Loucy (cell line): ENCODE results near the gene TNNI2.

Experiments used
- H2AFZ ChIP-seq: fragments of 200-600 bp; sonication (generic); 2 replicates; pipeline ENCODE4 v1.6.0; 2016; ENCODE audit warnings: antibody characterized with exemption, mild to moderate bottlenecking, low read length, moderate library complexity
- H3F3A ChIP-seq: fragments of 200-600 bp; 2 replicates; pipeline ENCODE4 v1.6.0; 2016; ENCODE audit warnings: antibody characterized with exemption, low read depth, mild to moderate bottlenecking
- H3K27me3 ChIP-seq: fragments of 200-600 bp; sonication (generic); 2 replicates; pipeline ENCODE4 v1.6.1; 2014; ENCODE audit warnings: low read length, mild to moderate bottlenecking; ENCODE audit not compliant: insufficient read depth, poor library complexity, severe bottlenecking
- H3K36me3 ChIP-seq: fragments of 200-600 bp; sonication (generic); 2 replicates; pipeline ENCODE4 v1.6.1; 2016; ENCODE audit warnings: low read length; ENCODE audit not compliant: insufficient read depth
- H3K4me1 ChIP-seq: fragments of 200-600 bp; sonication (generic); 2 replicates; pipeline ENCODE4 v1.5.1; 2014; ENCODE audit warnings: low read length, mild to moderate bottlenecking; ENCODE audit not compliant: insufficient read depth, poor library complexity, severe bottlenecking
- H3K4me2 ChIP-seq: fragments of 200-600 bp; sonication (generic); 2 replicates; pipeline ENCODE4 v1.6.0; 2014; ENCODE audit warnings: antibody characterized with exemption, low read length, low read depth, mild to moderate bottlenecking; ENCODE audit not compliant: poor library complexity, severe bottlenecking
- H3K4me3 ChIP-seq: fragments of 200-600 bp; sonication (generic); 2 replicates; pipeline ENCODE4 v1.5.1; 2014; ENCODE audit warnings: low read length, mild to moderate bottlenecking, mixed read lengths; ENCODE audit not compliant: poor library complexity, severe bottlenecking
- H3K79me2 ChIP-seq: fragments of 200-600 bp; sonication (generic); 2 replicates; pipeline ENCODE4 v1.6.1; 2014; ENCODE audit warnings: low read length; ENCODE audit not compliant: insufficient read depth
- H3K9ac ChIP-seq: fragments of 200-600 bp; sonication (generic); 2 replicates; pipeline ENCODE4 v1.6.0; 2014; ENCODE audit warnings: mild to moderate bottlenecking, low read depth, low read length, moderate library complexity; ENCODE audit not compliant: poor library complexity, severe bottlenecking
- H3K9me2 ChIP-seq: fragments of 200-600 bp; sonication (generic); replicated peaks from 2 replicates; pipeline ENCODE4 v1.6.1; 2016; ENCODE audit warnings: low read depth, low read length, mixed read lengths
- H3K9me3 ChIP-seq: fragments of 200-600 bp; sonication (generic); 2 replicates; pipeline ENCODE4 v1.6.1; 2014; ENCODE audit warnings: mild to moderate bottlenecking, antibody characterized with exemption, low read length, low read depth; ENCODE audit not compliant: insufficient read depth
- H4K20me1 ChIP-seq: fragments of 200-600 bp; sonication (generic); 2 replicates; pipeline ENCODE4 v1.6.0; 2014; ENCODE audit warnings: antibody characterized with exemption, low read length, mild to moderate bottlenecking; ENCODE audit not compliant: insufficient read depth, poor library complexity, severe bottlenecking
- EZH2phosphoT487 ChIP-seq: fragments of 200-600 bp; IDR thresholded peaks from 2 replicates; pipeline ENCODE4 v1.6.1; 2018; ENCODE audit warnings: antibody characterized with exemption, mild to moderate bottlenecking, moderate library complexity, borderline replicate concordance
- TF ChIP-seq, protein P1 (sequence below): fragments of 200-600 bp; sonication (generic); conservative IDR thresholded peaks from 2 replicates; pipeline ENCODE4 v1.5.1; 2014; ENCODE audit warnings: mild to moderate bottlenecking, antibody characterized with exemption, low read length

The TNNI2 gene

DNA sequence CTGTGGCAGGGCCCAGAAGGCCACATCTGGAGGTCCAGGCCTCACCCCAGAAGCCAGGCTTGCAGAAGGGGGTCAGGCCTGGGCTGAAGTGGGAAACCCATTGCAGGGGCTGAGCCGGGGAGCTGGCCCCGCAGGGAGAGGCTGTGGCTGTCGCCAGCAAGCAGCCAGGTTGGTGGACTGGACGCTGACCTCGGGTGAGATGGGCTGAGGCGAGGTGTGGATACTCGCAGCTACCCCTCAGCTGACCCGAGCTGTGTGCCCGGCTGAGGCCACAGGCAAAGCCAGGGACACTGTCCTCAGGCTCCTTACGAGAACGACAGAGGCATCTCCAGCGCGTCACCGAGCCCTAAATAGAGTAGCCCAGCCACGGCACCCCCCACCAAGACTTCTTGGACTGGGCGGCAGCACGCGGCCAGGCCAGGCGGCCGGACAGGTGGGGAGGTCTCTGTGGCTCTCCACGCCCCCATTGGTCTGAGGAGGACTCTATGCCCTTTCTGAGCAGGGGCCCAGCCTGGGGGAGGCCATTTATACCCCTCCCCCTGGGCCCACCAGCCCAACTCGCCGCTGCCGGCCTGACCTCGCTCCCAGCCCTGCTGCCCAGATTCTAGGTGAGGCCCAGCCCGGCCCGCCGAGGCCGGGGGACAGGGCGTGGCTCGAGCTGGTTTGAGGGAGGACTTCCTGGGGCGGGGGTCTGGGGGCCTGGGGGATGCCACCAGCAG, at the start of gene TNNI2:
TSS of gene TNNI2 (plus strand) at position 556 of the 719 bp plus-strand sequence. CDS start 716 bp downstream, outside the sequence.
- H3K9me2 ChIP-seq: no peaks in the 10 kb centered on the region
- peak within 1 kb of the TSS; percentile 59 for H3K9ac ChIP-seq
- peak within 1 kb of the TSS; percentile 64; the same call in 1 of the 2 replicates for H2AFZ ChIP-seq
- peak within 1 kb of the TSS; percentile 31 for H3K4me3 ChIP-seq
- H3K4me2 ChIP-seq: peak within 1 kb of the TSS; percentile 54
- no peaks in the 10 kb centered on the region for H3F3A ChIP-seq
- H3K27me3 ChIP-seq: no peaks in the 10 kb centered on the region
- TF ChIP-seq, protein P1, sequence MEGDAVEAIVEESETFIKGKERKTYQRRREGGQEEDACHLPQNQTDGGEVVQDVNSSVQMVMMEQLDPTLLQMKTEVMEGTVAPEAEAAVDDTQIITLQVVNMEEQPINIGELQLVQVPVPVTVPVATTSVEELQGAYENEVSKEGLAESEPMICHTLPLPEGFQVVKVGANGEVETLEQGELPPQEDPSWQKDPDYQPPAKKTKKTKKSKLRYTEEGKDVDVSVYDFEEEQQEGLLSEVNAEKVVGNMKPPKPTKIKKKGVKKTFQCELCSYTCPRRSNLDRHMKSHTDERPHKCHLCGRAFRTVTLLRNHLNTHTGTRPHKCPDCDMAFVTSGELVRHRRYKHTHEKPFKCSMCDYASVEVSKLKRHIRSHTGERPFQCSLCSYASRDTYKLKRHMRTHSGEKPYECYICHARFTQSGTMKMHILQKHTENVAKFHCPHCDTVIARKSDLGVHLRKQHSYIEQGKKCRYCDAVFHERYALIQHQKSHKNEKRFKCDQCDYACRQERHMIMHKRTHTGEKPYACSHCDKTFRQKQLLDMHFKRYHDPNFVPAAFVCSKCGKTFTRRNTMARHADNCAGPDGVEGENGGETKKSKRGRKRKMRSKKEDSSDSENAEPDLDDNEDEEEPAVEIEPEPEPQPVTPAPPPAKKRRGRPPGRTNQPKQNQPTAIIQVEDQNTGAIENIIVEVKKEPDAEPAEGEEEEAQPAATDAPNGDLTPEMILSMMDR: no peak
- no peak for TF ChIP-seq EZH2phosphoT487
- H3K9me3 ChIP-seq: no peaks in the 10 kb centered on the region
- no peaks in the 10 kb centered on the region for H4K20me1 ChIP-seq
- no peaks in the 10 kb centered on the region for H3K79me2 ChIP-seq
- no peaks in the 10 kb centered on the region for H3K36me3 ChIP-seq
- H3K4me1 ChIP-seq: peaks cover 17% of the 10 kb centered on the region

DNA sequence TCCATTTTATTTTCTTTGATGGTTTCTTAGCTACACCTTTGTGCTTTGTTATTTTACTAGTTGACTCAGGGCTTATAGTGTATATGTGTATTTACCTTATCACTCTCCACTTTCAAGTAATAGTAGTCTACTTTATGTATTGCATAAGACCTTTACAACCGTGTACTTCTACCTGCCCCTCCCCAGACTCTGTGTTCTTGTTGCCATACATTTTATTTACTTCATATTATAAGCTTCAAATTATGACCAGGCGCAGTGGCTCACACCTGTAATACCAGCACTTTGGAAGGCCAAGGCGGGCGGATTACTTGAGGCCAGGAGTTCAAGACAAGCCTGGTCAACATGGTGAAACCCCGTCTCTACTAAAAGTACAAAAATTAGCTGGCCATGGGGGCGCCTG, 46.9 kb upstream of the TNNI2 start:
- Histone ChIP-seq H4K20me1 (no peaks in the 10 kb centered on the region), H2AFZ (no peak overlapping the region), H3K27me3 (no peaks in the 10 kb centered on the region), H3K9me3 (no peaks in the 10 kb centered on the region), H3K4me3 (no peak overlapping the region), H3K4me1 (peaks cover 19% of the 10 kb centered on the region), H3K9ac (peak overlapping the region; percentile 23), H3K4me2 (peak overlapping the region; percentile 72), H3K79me2 (no peaks in the 10 kb centered on the region), H3K9me2 (no peaks in the 10 kb centered on the region), H3F3A (no peaks in the 10 kb centered on the region), H3K36me3 (no peaks in the 10 kb centered on the region)
- no peak for TF ChIP-seq EZH2phosphoT487
- TF ChIP-seq, protein P1: no peak

DNA sequence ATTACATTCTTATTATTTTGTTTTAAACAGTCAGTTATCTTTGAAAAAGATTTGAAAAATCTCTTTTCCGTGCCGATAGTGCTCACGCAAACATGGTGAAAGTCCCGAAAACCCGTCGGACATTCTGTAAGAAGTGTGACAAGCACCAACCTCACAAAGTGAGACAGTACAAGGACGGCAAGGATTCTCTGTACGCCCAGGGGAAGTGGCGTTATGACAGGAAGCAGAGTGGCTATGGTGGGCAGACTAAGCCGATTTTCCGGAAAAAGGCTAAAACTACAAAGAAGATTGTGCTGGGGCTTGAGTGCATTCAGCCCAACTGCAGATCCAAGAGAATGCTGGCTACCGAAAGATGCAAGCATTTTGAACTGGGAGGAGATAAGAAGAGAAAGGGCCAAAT, 46.3 kb upstream of the TNNI2 start:
- no peaks in the 10 kb centered on the region for H3F3A ChIP-seq
- H3K36me3 ChIP-seq: no peaks in the 10 kb centered on the region
- H3K79me2 ChIP-seq: no peaks in the 10 kb centered on the region
- peaks cover 19% of the 10 kb centered on the region for H3K4me1 ChIP-seq
- H3K27me3 ChIP-seq: no peaks in the 10 kb centered on the region
- no peaks in the 10 kb centered on the region for H3K9me3 ChIP-seq
- no peaks in the 10 kb centered on the region for H4K20me1 ChIP-seq
- H3K4me3 ChIP-seq: peak overlapping the region; percentile 61
- no peaks in the 10 kb centered on the region for H3K9me2 ChIP-seq
- H3K9ac ChIP-seq: peak overlapping the region; percentile 66
- H2AFZ ChIP-seq: no peak overlapping the region
- TF ChIP-seq EZH2phosphoT487: no peak
- H3K4me2 ChIP-seq: peak overlapping the region; percentile 72
